Measurements from ENCODE around the gene CENPT.

GRCh38 chr16:67842509-67843342, 4.8 kb downstream of the CENPT start:
- TF ChIP-seq CTCF (IDR thresholded peaks at IDR 0.05) (peak in 1 of 4 experiments; percentile 22), POLR2A (IDR thresholded peaks at IDR 0.05) (no peak)
